ENCODE measurements around the gene KIF13A. TPM values are rescaled to one million over a fixed set of nuclear protein-coding genes. Genes with fewer than 3 reads are reported as not detected.
"Not testable (repeated sequence)": the region's sequence is repeated elsewhere in the genome, so short reads cannot be mapped to it uniquely, and the experiment has no call there.

Gene KIF13A
- total RNA-seq, 1 donor = 25.3 TPM

GRCh38 chr6:17878734-17879133 lies 108.7 kb downstream of the KIF13A start:
- DNase-seq (ENCODE audit: low read depth in 2 of 3, low spot score in 2 of 3) = no peak

GRCh38 chr6:17877895-17878440 lies 109.5 kb downstream of the KIF13A start:
- no peak for DNase-seq (ENCODE audit: low read depth in 2 of 3, low spot score in 2 of 3)

DNA sequence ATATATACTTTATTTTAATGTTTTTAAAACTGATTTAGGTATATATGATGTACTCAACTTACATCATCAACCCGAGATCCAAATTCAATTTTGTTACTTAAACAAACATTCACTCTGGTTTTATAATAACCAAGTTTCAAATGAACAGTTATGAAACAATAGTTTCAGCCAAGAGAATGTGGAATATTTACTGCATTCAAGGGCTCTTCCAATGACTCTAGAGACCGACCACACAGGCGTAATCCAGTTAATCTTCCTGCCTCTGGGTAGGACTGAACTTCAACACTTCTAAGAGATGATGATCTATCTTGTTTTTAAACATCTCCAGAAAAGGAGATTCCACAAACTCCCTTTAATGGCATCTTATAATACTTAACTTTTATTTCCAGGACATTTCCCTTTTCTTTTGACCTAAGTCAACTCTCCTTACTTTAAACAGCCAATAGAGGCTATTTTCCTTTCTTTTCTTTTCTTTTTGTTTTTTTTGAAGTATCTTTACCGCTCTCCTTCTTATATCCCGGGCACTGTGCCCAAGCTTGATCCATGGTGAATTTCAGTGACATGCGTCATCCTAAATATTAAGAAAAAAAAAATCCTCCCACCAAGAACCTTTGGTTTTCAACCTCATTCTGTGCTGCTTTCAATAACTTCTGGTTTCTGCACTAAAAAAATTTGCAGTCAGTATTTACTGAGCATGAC lies 110.1 kb downstream of the KIF13A start:
- no peak for DNase-seq (ENCODE audit: low read depth in 2 of 3, low spot score in 2 of 3)

- DNase-seq (ENCODE audit: low read depth in 2 of 3, low spot score in 2 of 3) = no peak
Measured at GRCh38 chr6:17874753-17875152, 112.7 kb downstream of the KIF13A start.

GRCh38 chr6:17872908-17873307 lies 114.5 kb downstream of the KIF13A start:
- no peak for DNase-seq (ENCODE audit: low read depth in 2 of 3, low spot score in 2 of 3)

- no peak for DNase-seq (ENCODE audit: low read depth in 2 of 3, low spot score in 2 of 3)
Measured at GRCh38 chr6:17871836-17872235, 115.6 kb downstream of the KIF13A start.

GRCh38 chr6:17871189-17871519 lies 116.3 kb downstream of the KIF13A start:
- no peak for DNase-seq (ENCODE audit: low read depth in 2 of 3, low spot score in 2 of 3)

GRCh38 chr6:17870300-17871188 lies 116.9 kb downstream of the KIF13A start:
- no peak for DNase-seq (ENCODE audit: low read depth in 2 of 3, low spot score in 2 of 3)

- DNase-seq (ENCODE audit: low read depth in 2 of 3, low spot score in 2 of 3) = peak in 1 of 3 donors; percentile 28
Measured at GRCh38 chr6:17869753-17870050, 117.7 kb downstream of the KIF13A start.

- DNase-seq (ENCODE audit: low read depth in 2 of 3, low spot score in 2 of 3) = peak in 1 of 3 donors; percentile 34
Measured at GRCh38 chr6:17869010-17869752, 118.3 kb downstream of the KIF13A start.

GRCh38 chr6:17867880-17868279 lies 119.6 kb downstream of the KIF13A start:
- no peak for DNase-seq (ENCODE audit: low read depth in 2 of 3, low spot score in 2 of 3)

- no peak for DNase-seq (ENCODE audit: low read depth in 2 of 3, low spot score in 2 of 3)
Measured at GRCh38 chr6:17866876-17867444, 120.5 kb downstream of the KIF13A start.

DNA sequence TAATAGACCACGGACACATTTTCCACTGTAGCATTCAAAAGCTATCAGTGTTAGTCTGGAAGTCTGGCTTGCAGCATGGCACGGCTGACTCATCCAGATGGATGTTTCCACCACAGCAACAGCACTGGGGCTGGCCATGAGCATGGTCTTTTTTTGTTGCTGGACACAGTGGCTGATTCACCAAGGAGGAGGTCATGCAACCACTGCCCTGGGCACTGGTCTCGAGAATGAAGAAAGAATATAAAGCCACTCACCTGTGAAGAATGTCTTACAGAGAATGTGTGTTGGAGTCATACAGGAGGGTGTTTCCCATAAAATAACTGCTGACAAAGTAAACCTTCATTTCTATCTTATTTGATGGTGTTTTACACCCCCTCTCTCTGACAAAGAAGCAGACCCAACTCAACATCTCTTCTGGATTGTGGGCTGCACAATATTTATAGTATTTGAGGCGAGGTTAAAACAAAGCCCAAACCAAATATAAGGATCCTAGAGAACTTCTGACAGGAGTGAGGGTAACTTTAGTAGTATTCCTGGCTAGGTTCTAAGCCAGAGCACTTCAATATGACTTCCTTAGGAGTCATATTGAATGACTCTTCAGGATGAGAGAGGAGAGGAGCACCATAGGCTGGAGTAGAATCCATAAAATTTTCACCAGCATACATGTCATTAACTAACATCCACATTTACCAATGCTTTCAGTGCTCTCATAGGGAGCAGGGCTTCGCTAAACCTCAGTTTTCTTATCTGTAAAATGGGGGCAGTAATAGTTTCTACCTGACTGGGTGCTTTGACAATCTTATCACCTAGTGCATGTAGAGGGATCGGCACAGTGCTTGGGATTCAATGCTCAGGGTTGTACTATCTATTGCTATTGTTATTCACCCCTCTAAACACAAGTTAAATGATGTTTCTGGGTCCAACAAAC lies 121.4 kb downstream of the KIF13A start:
- DNase-seq (ENCODE audit: low read depth in 2 of 3, low spot score in 2 of 3) = no peak

GRCh38 chr6:17865243-17865642 lies 122.2 kb downstream of the KIF13A start:
- DNase-seq (ENCODE audit: low read depth in 2 of 3, low spot score in 2 of 3) = no peak

DNA sequence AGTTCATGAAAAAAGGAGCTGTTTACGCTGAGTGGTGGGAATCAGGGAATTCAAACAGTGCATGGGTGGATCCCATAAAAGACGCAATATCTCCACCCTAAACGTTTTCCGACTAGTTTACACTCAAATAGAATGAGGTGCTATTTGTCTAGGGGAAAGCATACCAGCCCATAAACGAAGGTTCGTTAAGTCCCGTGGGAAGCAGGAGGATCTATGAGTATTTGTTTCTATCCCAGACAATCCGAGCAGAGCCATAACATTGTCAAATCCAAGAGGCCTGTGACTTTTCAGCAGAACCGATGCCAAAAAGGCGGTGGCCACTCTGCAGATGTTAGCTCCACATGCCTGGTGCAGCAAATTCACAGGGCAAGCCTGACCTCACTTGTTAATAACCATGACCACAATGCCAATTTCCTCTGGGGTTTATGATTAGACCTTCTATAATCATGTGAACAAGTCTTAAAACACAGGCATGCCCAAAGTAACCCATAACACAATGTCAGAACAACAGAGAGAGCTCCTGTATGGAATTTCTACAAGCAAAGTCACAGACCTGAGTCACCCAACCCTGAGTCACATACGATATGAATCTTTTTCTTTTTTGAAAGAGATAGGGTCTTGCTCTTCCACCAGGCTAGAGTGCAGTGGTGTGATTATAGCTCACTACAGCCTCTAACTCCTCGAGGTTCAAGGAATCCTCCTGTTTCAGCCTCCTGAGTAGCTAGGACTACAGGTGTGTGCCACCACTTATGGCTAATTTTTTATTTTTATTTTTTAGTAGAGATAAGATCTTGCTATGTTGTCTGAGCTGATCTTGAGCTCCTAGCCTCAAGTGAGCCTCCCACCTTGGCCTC lies 123.3 kb downstream of the KIF13A start:
- DNase-seq (ENCODE audit: low read depth in 2 of 3, low spot score in 2 of 3) = no peak

DNA sequence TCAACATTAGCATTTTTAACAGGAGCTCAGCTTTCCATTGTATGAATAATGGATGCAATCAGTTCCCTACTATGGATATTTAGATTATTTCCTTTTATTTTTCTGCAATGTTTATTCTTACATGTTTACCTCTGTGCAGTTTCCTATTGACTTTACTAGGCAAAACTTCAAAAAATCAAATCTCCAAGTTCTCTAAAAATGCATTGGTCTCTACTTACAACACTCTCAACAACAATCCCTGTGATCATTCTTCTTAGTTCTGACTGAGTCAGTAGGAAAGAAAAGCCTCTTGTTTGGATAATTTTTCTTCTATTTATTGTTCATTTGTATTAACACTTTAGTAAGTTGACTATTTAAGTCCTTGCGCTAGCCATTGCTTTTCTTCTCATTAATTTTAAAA lies 126.1 kb downstream of the KIF13A start:
- DNase-seq (ENCODE audit: low read depth in 2 of 3, low spot score in 2 of 3) = no peak

- DNase-seq (ENCODE audit: low read depth in 2 of 3, low spot score in 2 of 3) = no peak
Measured at GRCh38 chr6:17859846-17860245, 127.6 kb downstream of the KIF13A start.

DNA sequence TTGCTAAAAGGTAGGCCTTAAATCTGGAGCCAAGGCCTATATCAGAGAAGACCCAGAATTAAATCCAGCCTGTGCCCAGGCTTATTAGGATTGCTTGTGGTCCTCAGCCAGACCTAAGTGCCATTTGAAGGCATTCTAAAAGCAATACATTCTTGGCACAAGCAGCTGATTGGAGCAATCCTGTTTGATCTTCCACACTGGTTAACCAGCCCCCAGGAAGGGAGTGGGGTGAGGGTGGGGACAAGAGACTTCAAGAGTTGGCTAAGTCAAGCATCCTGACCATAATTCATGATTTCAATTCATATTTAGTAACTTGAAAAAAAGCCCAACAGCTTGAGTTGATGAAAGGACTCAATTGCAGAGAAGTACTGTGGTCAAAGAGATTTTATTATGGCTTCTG lies 128.9 kb downstream of the KIF13A start:
- no peak for DNase-seq (ENCODE audit: low read depth in 2 of 3, low spot score in 2 of 3)

GRCh38 chr6:17857188-17857587 lies 130.2 kb downstream of the KIF13A start:
- not testable (repeated sequence) for DNase-seq (ENCODE audit: low read depth in 2 of 3, low spot score in 2 of 3)
